ENCODE measurements around the gene SERPINA3.

DNA sequence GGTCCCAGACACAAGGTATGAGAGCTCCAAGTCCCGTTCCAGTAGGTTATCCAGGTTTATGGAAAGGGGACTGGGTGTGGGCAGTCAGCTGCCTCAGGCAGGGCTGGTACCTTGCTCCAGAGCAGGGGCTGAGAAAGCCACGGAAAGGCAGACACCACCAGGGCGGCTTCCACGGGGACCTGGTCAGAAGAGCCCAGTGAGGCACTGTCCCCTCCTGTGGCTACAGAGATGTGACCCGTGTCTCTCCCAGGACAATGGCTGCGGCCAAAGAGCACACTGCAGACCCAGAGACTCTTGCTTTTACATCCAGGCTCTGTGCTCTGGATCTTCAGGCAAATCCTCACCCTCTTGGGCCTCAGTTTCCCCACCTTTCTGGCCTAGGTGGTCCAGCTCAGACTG is 42.2 kb upstream of the SERPINA3 start:
- no peak for TF ChIP-seq POLR2A (IDR thresholded peaks at IDR 0.05; ENCODE audit: control extremely low read depth in 1 of 2, low read depth in 2 of 2, low read length in 2 of 2)
- TF ChIP-seq, protein P1, sequence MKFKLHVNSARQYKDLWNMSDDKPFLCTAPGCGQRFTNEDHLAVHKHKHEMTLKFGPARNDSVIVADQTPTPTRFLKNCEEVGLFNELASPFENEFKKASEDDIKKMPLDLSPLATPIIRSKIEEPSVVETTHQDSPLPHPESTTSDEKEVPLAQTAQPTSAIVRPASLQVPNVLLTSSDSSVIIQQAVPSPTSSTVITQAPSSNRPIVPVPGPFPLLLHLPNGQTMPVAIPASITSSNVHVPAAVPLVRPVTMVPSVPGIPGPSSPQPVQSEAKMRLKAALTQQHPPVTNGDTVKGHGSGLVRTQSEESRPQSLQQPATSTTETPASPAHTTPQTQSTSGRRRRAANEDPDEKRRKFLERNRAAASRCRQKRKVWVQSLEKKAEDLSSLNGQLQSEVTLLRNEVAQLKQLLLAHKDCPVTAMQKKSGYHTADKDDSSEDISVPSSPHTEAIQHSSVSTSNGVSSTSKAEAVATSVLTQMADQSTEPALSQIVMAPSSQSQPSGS (IDR thresholded peaks at IDR 0.05; ENCODE audit: low read length) = no peak
- no peak for TF ChIP-seq BACH1 (IDR thresholded peaks at IDR 0.05; ENCODE audit: low read length)
- TF ChIP-seq EP300 (IDR thresholded peaks at IDR 0.05; ENCODE audit: borderline replicate concordance in 1 of 2, low read depth in 2 of 2, low read length in 2 of 2) = no peak
- TF ChIP-seq NANOG (IDR thresholded peaks at IDR 0.05; ENCODE audit: insufficient read depth, low read depth, low read length, poor library complexity, severe bottlenecking) = no peak
- TF ChIP-seq SP1 (IDR thresholded peaks at IDR 0.05; ENCODE audit: low read depth, low read length) = no peak
- TF ChIP-seq EGR1 (IDR thresholded peaks at IDR 0.05; ENCODE audit: borderline replicate concordance, low read depth, low read length) = no peak
- no peak for TF ChIP-seq SRF (IDR thresholded peaks at IDR 0.05; ENCODE audit: low read depth, low read length)
- TF ChIP-seq RFX5 (IDR thresholded peaks at IDR 0.05; ENCODE audit: borderline replicate concordance, low read depth, low read length) = no peak
- TF ChIP-seq MAX (IDR thresholded peaks at IDR 0.05) = no peak
